ENCODE results near the gene NBL1. TPM values are rescaled to one million over a fixed set of nuclear protein-coding genes. Genes with fewer than 3 reads are reported as not detected.

Gene NBL1
- total RNA-seq, 1 donor: 61.3 TPM

DNA sequence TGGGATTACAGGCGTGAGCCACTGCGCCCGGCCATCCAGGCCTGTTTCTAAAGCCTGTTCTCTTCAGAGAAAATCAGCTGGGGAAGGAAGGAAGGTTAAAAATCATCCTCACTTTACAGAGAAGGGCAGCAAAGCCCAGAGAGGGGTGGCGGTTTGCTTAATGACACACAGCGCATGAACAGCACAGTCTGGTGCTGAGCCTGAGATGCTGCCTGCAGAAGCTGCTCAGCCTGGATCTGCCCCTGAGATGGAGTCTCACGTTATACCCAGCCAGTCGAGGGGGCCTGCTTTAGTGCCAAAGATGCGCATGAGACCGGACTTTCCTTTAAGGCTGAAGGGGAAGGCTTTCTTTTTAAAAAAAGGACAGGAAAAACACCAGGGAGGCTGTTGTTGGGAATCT is 41.9 kb downstream of the NBL1 start:
- no peak overlapping the region for H3K4me3 ChIP-seq (ENCODE audit: low read depth, low read length)
- no peak for DNase-seq (ENCODE audit: low read depth)
- TF ChIP-seq, protein P1, sequence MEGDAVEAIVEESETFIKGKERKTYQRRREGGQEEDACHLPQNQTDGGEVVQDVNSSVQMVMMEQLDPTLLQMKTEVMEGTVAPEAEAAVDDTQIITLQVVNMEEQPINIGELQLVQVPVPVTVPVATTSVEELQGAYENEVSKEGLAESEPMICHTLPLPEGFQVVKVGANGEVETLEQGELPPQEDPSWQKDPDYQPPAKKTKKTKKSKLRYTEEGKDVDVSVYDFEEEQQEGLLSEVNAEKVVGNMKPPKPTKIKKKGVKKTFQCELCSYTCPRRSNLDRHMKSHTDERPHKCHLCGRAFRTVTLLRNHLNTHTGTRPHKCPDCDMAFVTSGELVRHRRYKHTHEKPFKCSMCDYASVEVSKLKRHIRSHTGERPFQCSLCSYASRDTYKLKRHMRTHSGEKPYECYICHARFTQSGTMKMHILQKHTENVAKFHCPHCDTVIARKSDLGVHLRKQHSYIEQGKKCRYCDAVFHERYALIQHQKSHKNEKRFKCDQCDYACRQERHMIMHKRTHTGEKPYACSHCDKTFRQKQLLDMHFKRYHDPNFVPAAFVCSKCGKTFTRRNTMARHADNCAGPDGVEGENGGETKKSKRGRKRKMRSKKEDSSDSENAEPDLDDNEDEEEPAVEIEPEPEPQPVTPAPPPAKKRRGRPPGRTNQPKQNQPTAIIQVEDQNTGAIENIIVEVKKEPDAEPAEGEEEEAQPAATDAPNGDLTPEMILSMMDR (IDR thresholded peaks at IDR 0.05; ENCODE audit: insufficient read depth, low read depth, low read length): no peak

DNA sequence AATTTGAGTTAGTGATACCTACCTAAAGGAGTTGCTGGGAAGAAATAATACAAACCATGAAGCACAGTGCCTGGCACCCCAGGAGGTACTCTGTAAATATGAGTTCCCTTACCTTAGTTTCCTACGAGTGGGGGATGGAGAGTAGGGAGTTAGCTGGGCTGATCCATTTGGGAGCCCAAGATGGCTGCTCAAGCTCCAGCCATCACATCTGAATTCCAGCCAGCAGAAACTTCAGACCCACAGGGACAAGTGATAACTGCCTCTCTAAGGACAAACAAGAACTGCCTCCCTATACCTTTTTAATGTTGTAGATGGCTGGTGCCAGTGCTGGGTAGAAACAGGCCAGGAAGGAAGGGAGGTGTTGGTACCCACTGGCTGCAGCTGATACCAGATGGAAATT is 43.3 kb downstream of the NBL1 start:
- DNase-seq (ENCODE audit: low read depth): no peak
- no peak overlapping the region for H3K4me3 ChIP-seq (ENCODE audit: low read depth, low read length)
- TF ChIP-seq, protein P1 (IDR thresholded peaks at IDR 0.05; ENCODE audit: insufficient read depth, low read depth, low read length): no peak

DNA sequence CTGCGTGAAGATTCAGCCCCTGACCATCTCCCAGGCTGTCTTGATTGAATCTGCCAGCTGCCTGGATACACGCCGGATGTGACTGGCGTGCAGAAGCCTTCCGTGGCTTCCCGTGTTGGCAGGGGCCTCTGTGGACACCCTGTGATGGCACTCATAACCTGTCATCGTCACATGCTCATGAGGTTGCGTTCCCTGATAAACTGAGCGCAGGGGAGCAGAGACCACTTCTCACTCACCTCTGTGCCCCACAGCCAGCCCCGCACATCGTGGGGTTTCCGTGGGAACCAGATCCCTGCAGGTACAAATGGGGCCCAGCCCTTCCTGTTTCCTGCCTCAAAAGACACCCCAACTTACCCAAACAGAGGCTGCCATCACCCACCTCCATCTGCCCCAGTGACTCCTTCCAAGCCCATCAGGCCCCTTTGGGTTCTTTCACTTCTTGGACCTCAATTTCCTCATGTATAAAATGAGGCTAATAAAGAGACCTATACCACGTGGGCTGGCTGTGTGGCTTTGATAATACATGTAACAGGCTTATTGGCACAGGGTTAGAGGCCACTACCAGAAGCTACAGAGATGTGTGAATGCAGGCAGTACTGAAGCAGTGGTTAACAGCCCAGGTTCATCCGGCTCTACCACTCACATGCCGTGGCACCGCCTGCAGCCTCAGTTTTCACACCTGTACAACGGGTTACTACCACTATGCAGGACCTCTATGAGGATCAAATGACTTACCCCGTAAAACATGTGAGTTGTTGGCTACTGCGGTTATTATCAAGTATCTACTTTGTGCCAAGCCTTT is 44.1 kb downstream of the NBL1 start:
- DNase-seq (ENCODE audit: low read depth): no peak
- TF ChIP-seq, protein P1 (IDR thresholded peaks at IDR 0.05; ENCODE audit: insufficient read depth, low read depth, low read length): no peak
- no peak overlapping the region for H3K4me3 ChIP-seq (ENCODE audit: low read depth, low read length)

DNA sequence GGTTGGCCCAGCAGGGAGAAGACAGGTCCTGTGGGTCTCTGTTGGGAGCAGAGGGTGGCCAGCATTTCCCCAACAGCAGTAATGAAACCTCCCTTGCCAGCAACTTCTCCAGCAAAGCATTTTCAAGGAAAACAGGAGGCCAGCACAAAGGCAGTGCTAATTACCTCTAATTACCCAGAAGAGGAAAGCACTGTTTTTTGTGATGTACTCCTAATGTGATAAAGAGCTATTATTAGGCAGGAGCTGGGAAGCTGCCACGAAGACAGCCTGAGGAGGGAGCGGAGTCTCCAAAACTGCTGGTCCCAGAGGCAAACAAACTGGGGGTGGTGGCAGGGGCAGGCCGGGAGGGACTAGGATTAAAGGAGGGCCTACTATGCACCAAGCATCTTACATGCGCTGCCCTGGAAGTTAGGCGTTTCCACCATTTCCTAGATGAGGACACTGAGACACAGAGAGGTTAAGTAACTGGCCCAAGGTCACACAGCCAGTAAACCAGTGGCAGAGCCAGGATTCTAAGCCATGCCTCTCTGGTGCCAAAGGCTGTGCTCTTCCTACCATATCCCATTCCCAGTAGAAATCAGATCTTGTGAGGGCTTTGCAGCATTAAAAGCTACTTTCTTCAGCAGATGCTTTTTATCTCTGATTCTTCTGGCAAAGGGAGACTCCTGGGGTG is 45.1 kb downstream of the NBL1 start:
- H3K4me3 ChIP-seq (ENCODE audit: low read depth, low read length): no peak overlapping the region
- TF ChIP-seq, protein P1 (IDR thresholded peaks at IDR 0.05; ENCODE audit: insufficient read depth, low read depth, low read length): no peak
- DNase-seq (ENCODE audit: low read depth): no peak

DNA sequence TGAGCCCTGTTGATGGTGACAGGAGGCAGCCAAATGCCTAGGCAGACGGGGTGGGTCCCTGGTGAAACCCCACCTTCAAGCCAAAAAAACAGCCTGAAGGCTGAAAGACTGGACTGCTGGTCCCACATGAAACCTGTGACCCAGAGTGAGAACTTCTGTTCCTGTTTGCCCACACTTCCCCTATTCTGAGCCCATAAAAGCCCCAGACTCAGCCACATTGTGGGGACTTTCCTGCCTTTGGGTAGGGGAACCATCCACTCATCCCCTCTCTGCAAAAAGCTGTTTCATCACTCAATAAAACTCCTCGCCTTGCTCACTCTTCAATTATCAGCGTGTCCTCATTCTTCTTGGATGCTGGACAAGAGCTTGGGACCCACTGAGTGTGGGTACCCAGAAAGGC is 45.7 kb downstream of the NBL1 start:
- TF ChIP-seq, protein P1 (IDR thresholded peaks at IDR 0.05; ENCODE audit: insufficient read depth, low read depth, low read length): no peak

DNA sequence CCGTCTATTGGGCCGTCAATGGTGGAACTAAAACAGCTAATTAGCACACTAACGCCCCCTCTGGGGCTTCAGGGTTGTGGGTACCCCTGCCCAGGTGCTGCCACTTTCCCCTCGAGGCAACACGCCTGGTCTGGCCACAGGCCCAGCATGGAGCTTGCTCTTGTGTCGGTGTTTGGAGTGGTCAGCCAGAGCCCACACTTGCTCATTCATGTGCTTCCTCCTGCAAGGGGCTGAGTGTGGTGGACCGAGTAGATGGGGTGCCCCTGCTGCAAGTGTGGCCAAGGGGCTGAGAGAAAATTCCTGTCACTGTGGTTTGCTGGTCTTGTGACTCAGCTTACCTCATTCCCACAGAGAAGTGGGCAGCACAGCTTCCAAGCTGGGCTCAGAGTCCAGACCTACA is 46.2 kb downstream of the NBL1 start:
- DNase-seq (ENCODE audit: low read depth): no peak

More for the DNA sequence above, 45.7 kb downstream of the NBL1 start:
- no peak overlapping the region for H3K4me3 ChIP-seq (ENCODE audit: low read depth, low read length)
- DNase-seq (ENCODE audit: low read depth): no peak

More for the DNA sequence above, 46.2 kb downstream of the NBL1 start:
- no peak overlapping the region for H3K4me3 ChIP-seq (ENCODE audit: low read depth, low read length)
- TF ChIP-seq, protein P1 (IDR thresholded peaks at IDR 0.05; ENCODE audit: insufficient read depth, low read depth, low read length): no peak
